ENCODE measurements around the gene ABHD3. TPM values are rescaled to one million over a fixed set of nuclear protein-coding genes. Genes with fewer than 3 reads are reported as not detected.
A peak's percentile ranks its signal among the peaks of the same experiment; 100 is the strongest.
"Not testable (repeated sequence)": the region's sequence is repeated elsewhere in the genome, so short reads cannot be mapped to it uniquely, and the experiment has no call there.

The ABHD3 gene
- total RNA-seq, 6 experiments from 2014 or later: 20.1 to 22.3 (median 21.4) TPM

DNA sequence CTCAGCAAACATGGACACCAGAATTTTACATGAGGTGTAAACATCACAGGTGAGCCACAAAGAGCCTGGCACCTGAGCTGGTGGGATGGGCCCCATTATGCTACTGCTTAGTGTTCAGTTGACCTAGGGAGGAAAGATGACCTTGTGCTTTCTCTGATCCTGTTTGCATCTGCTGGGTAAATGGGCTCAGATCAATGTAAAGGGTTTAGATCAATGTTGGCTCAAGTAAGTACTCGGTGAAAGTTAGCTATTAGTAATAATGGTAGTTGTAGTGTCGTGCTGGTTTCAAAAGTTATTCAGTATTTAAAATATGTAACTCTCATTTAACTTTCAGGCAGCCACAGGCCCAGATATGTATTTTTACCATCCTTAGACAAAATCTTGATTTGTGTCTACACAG lies 19.8 kb downstream of the ABHD3 start:
- Histone ChIP-seq H3K9me3 (peaks cover 0 to 2% (median 0%) of the 10 kb centered on the region in 4 donors), H3K4me1 (peaks cover 0 to 6% (median 0%) of the 10 kb centered on the region in 4 donors), H3K4me3 (no peak overlapping the region), H3K27ac (no peak overlapping the region), H3K36me3 (no peaks in the 10 kb centered on the region), H3K27me3 (no peaks in the 10 kb centered on the region)
- TF ChIP-seq, protein P1, sequence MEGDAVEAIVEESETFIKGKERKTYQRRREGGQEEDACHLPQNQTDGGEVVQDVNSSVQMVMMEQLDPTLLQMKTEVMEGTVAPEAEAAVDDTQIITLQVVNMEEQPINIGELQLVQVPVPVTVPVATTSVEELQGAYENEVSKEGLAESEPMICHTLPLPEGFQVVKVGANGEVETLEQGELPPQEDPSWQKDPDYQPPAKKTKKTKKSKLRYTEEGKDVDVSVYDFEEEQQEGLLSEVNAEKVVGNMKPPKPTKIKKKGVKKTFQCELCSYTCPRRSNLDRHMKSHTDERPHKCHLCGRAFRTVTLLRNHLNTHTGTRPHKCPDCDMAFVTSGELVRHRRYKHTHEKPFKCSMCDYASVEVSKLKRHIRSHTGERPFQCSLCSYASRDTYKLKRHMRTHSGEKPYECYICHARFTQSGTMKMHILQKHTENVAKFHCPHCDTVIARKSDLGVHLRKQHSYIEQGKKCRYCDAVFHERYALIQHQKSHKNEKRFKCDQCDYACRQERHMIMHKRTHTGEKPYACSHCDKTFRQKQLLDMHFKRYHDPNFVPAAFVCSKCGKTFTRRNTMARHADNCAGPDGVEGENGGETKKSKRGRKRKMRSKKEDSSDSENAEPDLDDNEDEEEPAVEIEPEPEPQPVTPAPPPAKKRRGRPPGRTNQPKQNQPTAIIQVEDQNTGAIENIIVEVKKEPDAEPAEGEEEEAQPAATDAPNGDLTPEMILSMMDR (IDR thresholded peaks at IDR 0.05): no peak
- no peak for TF ChIP-seq POLR2A (IDR thresholded peaks at IDR 0.05)
- ATAC-seq (no peak), DNase-seq (no peak)
- intact Hi-C loops (cut with DNase I): no loop called here
- 81% methylated on average over 2 of the region's 2 CpGs for WGBS (ENCODE audit: insufficient coverage, low coverage, low lambda C conversion rate, missing lambda C conversion rate)

DNA sequence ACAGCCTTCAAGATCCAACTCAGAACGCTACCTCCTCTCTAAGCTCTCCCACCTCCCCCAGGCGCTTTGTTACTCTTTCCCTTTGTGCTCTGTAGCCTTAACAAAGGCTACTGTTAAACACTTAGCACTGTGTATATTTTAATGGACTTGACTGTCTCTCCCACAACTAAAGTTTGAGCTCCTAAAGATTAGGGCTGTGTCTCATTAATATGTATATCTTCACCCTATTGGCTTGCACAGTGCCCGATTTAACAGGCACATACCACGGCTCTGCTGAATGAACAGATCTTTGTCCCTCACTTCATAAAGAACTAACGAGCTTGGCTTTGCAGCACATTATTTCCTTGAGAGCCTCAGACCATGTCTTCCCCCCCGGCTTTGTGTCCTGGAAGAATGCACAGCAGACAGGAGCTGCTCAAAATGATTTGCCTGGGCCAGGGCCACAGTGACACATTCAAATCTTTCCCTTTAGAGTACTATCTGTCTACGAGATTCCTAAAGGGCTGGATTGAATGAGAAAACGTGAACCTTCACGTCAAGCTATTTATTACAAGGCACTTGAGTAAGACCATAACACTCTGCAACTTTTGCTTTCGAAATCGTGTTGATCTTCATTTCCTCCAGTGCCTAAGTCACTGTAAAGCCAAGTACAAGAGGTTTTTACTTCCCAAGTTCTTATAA lies 22.1 kb downstream of the ABHD3 start:
- no peaks in the 10 kb centered on the region for H3K9me3 ChIP-seq
- H3K36me3 ChIP-seq: no peaks in the 10 kb centered on the region
- TF ChIP-seq, protein P1 (IDR thresholded peaks at IDR 0.05): no peak
- no peak for TF ChIP-seq POLR2A (IDR thresholded peaks at IDR 0.05)
- peak; percentile 81 to 93 (median 84) for ATAC-seq
- peak overlapping the region; percentile 48 to 69 (median 68) for H3K27ac ChIP-seq
- peaks cover 0 to 6% (median 0%) of the 10 kb centered on the region in 4 donors for H3K4me1 ChIP-seq
- WGBS (ENCODE audit: insufficient coverage, low coverage, low lambda C conversion rate, missing lambda C conversion rate): 26% methylated on average over 10 of the region's 11 CpGs
- peak overlapping the region; percentile 12 to 36 (median 20) for H3K4me3 ChIP-seq
- no peak for DNase-seq
- H3K27me3 ChIP-seq: no peaks in the 10 kb centered on the region
- intact Hi-C loops (cut with DNase I): no loop called here

- Histone ChIP-seq H3K36me3 (no peaks in the 10 kb centered on the region), H3K4me3 (no peak overlapping the region), H3K27me3 (no peaks in the 10 kb centered on the region), H3K27ac (no peak overlapping the region), H3K4me1 (peaks cover 0 to 6% (median 0%) of the 10 kb centered on the region in 4 donors), H3K9me3 (no peaks in the 10 kb centered on the region)
- 88% methylated on average over 6 of the region's 6 CpGs for WGBS (ENCODE audit: insufficient coverage, low coverage, low lambda C conversion rate, missing lambda C conversion rate)
- intact Hi-C loops (cut with DNase I): no loop called here
- no peak for DNase-seq
- TF ChIP-seq, protein P1 (IDR thresholded peaks at IDR 0.05): no peak
- TF ChIP-seq POLR2A (IDR thresholded peaks at IDR 0.05): no peak
- ATAC-seq: no peak
Measured at GRCh38 chr18:21680161-21680560, 24.4 kb downstream of the ABHD3 start.

DNA sequence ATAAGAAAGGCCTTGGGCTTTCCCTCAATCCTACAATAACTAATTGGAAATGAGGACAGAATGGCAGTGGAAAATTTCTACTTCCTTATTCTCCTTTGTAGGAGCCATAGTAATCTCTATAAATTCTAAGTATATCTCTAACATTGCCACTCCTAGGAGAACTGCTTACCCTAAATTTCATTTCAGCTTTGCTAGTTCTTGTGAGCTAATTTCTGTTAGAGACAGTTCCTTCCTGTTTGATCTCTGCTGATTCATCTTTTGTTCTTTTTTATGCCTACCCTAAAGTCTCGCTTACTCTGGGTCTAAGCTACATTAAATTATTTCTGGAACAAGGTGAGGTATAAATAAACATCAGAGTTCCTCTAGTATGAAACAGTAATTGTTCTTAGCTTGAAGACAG lies 25.7 kb downstream of the ABHD3 start:
- 50% methylated on average over 1 of the region's 1 CpG for WGBS (ENCODE audit: insufficient coverage, low coverage, low lambda C conversion rate, missing lambda C conversion rate)
- H3K4me1 ChIP-seq: peaks cover 0 to 6% (median 0%) of the 10 kb centered on the region in 4 donors
- no peaks in the 10 kb centered on the region for H3K36me3 ChIP-seq
- H3K4me3 ChIP-seq: no peak overlapping the region
- H3K27ac ChIP-seq: no peak overlapping the region
- H3K9me3 ChIP-seq: no peaks in the 10 kb centered on the region
- intact Hi-C loops (cut with DNase I): no loop called here
- ATAC-seq (no peak), DNase-seq (no peak)
- TF ChIP-seq POLR2A (IDR thresholded peaks at IDR 0.05): no peak
- TF ChIP-seq, protein P1 (IDR thresholded peaks at IDR 0.05): no peak
- no peaks in the 10 kb centered on the region for H3K27me3 ChIP-seq

DNA sequence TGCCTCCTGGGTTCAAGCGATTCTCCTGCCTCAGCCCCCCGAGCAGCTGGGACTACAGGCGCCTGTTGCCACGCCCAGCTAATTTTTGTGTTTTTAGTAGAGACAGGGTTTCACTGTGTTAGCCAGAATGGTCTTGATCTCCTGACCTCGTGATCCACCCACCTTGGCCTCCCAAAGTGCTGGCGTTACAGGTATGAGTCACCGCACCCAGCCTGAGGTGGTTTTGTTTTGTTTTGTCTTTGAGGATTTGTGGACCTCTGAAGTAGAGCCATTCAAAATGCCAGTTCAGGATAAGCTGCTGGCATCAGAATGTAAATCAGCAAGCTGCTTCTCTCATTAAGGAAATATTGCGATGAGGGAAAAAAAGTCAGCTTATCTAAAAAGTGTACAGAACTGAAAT lies 29.2 kb downstream of the ABHD3 start:
- DNase-seq; H3K36me3 ChIP-seq; ATAC-seq; H3K9me3 ChIP-seq; H3K4me1 ChIP-seq; H3K4me3 ChIP-seq; H3K27me3 ChIP-seq; intact Hi-C loops (cut with DNase I); H3K27ac ChIP-seq: not testable (repeated sequence)
- 84% methylated on average over 3 of the region's 8 CpGs for WGBS (ENCODE audit: insufficient coverage, low coverage, low lambda C conversion rate, missing lambda C conversion rate)
